Smooth muscle cell (in vitro differentiated cells): Measurements from ENCODE around the gene CENPP. TPM values are rescaled to one million over a fixed set of nuclear protein-coding genes. Genes with fewer than 3 reads are reported as not detected.
A peak's percentile ranks its signal among the peaks of the same experiment; 100 is the strongest.
"Not testable (repeated sequence)": the region's sequence is repeated elsewhere in the genome, so short reads cannot be mapped to it uniquely, and the experiment has no call there.

Experiments
- DNase-seq: peaks from one replicate; lab custom pipeline; 2025; ENCODE audit not compliant: unreplicated experiment; lab: John Stamatoyannopoulos, UW
- H2AFZ ChIP-seq: fragments of 200-600 bp; sonication (generic); 2 replicates; pipeline ENCODE4 v1.6.0; 2016; ENCODE audit warnings: antibody characterized with exemption, low read depth, mild to moderate bottlenecking
- H3F3A ChIP-seq: fragments of 200-600 bp; sonication (generic); 2 replicates; pipeline ENCODE4 v1.6.0; 2017; ENCODE audit warnings: antibody characterized with exemption, low read depth
- H3K27ac ChIP-seq: fragments of 200-600 bp; sonication (generic); 2 replicates; pipeline ENCODE4 v1.5.1; 2016; ENCODE audit warnings: low read depth, mild to moderate bottlenecking
- H3K27me3 ChIP-seq: fragments of 200-600 bp; sonication (generic); 2 replicates; pipeline ENCODE4 v1.6.1; 2016; ENCODE audit warnings: low read depth, mild to moderate bottlenecking
- H3K36me3 ChIP-seq: fragments of 200-600 bp; sonication (generic); 2 replicates; pipeline ENCODE4 v1.5.1; 2016; ENCODE audit warnings: low read depth
- H3K4me1 ChIP-seq: fragments of 200-600 bp; sonication (generic); 2 replicates; pipeline ENCODE4 v1.5.1; 2016; ENCODE audit warnings: low read depth
- H3K4me2 ChIP-seq: fragments of 200-600 bp; sonication (generic); 2 replicates; pipeline ENCODE4 v1.6.0; 2016; ENCODE audit warnings: mild to moderate bottlenecking
- H3K4me3 ChIP-seq: fragments of 200-600 bp; sonication (generic); 2 replicates; pipeline ENCODE4 v1.5.1; 2016; ENCODE audit warnings: mild to moderate bottlenecking
- H3K79me2 ChIP-seq: fragments of 200-600 bp; sonication (generic); 2 replicates; pipeline ENCODE4 v1.6.0; 2016; ENCODE audit warnings: low read depth, mild to moderate bottlenecking
- H3K9ac ChIP-seq: fragments of 200-600 bp; sonication (generic); 2 replicates; pipeline ENCODE4 v1.6.0; 2016; ENCODE audit warnings: low read depth
- H3K9me3 ChIP-seq: fragments of 200-600 bp; sonication (generic); replicated peaks from 2 replicates; pipeline ENCODE4 v1.5.1; 2016; ENCODE audit warnings: low read depth
- H4K20me1 ChIP-seq: fragments of 200-600 bp; sonication (generic); 2 replicates; pipeline ENCODE4 v1.6.0; 2016; ENCODE audit warnings: low read depth
- WGBS: methylation state at CpG from one replicate; pipeline ENCODE4 v1.1.7; 2016; ENCODE audit warnings: low lambda C conversion rate; 5-methylcytosine and 5-hydroxymethylcytosine counted together
- polyA plus RNA-seq: library from polyadenylated mRNA; unstranded; fragments of >200 nt; fragmentation: Nextera tagmentation; extraction: Ambion mirVana; gene quantifications from 2 replicates; pipeline ENCODE4 v1.2.1, GENCODE V29; 2016
- total RNA-seq: library from RNA; depleted of rRNA; stranded (reverse); fragments of >200 nt; gene quantifications from 2 replicates; pipeline ENCODE4 v1.2.3, GENCODE V29; 2014
- TF ChIP-seq, protein P1 (sequence below): fragments of 200-600 bp; sonication (generic); IDR thresholded peaks from 2 replicates; pipeline ENCODE4 v1.5.1; 2017; ENCODE audit warnings: borderline replicate concordance, mild to moderate bottlenecking, antibody characterized with exemption; ENCODE audit not compliant: insufficient read depth, poor library complexity, severe bottlenecking

CENPP gene
- total and polyA plus RNA-seq, 2 experiments from 2014 or later: 4.2 to 17.5 TPM

DNA sequence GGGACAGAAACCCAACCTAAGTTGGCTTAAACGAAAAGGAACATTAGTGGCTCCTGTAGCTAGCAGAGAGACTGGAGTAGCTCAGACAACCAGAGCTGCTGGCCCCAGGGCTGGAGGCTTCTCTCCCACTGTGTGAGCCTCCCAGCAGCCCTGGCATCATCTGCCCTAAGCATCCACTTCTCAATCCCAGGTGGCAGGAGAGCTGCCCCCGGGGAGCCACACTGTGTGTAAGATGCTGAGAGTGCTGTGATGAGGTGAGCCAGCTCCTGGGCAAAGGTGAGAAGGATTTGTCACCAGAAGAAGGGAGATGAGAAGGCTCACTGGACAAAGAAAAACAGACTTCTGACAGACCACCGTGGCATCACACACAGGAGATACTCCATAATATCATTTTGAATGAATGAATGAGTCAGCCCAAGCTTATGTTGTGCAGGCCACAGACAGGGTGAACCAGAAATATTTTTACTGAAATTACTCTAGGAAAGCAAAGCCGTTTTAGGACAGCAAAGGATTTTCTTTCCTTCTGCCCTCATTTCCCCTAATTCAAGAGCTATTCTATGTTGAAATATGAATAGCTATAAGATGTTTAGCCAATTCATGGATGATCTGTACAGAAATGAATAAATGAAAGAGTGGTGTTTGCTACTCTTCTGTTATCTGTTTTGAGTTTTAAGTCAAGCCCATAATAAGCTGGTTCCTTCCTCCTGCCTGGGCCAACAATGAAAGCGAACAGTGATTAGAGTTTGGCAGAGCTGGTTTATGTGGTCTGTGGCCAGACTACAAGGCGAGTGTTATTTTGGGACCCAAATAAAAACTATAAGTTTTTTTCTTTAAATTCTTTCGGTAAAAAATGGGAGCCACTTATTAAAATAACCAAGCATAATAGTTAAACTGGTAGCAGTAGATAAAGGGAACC, 267.5 kb downstream of the CENPP start:
- Histone ChIP-seq H3K9me3 (no peaks in the 10 kb centered on the region), H3K4me1 (peaks cover 22% of the 10 kb centered on the region), H3K27ac (peak overlapping the region; percentile 77), H3K27me3 (no peaks in the 10 kb centered on the region), H3K4me3 (no peak overlapping the region), H2AFZ (no peak overlapping the region), H3K4me2 (peak overlapping the region; percentile 64), H3F3A (peaks cover 28% of the 10 kb centered on the region), H3K9ac (no peak overlapping the region), H3K79me2 (no peaks in the 10 kb centered on the region), H4K20me1 (no peaks in the 10 kb centered on the region), H3K36me3 (no peaks in the 10 kb centered on the region)
- DNase-seq: no peak
- TF ChIP-seq, protein P1, sequence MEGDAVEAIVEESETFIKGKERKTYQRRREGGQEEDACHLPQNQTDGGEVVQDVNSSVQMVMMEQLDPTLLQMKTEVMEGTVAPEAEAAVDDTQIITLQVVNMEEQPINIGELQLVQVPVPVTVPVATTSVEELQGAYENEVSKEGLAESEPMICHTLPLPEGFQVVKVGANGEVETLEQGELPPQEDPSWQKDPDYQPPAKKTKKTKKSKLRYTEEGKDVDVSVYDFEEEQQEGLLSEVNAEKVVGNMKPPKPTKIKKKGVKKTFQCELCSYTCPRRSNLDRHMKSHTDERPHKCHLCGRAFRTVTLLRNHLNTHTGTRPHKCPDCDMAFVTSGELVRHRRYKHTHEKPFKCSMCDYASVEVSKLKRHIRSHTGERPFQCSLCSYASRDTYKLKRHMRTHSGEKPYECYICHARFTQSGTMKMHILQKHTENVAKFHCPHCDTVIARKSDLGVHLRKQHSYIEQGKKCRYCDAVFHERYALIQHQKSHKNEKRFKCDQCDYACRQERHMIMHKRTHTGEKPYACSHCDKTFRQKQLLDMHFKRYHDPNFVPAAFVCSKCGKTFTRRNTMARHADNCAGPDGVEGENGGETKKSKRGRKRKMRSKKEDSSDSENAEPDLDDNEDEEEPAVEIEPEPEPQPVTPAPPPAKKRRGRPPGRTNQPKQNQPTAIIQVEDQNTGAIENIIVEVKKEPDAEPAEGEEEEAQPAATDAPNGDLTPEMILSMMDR: no peak
- 44% methylated on average over 7 of the region's 7 CpGs for WGBS

DNA sequence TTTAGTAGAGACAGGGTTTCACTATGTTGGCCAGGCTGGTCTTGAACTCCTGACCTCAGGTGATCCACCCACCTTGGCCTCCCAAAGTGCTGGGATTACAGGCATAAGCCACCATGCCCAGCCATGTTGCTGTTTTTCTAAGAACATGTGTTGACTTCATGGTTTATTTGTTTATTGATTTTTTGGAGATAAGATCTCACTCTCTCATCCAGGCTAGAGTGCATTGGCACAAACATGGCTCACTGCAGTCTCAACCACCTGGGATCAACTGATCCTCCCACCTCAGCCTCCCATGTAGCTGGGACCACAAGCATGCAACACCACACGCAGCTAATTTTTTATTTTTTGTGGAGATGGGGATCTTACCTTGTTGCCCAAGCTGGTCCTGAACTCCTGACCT, 269.3 kb downstream of the CENPP start:
- H3K9me3 ChIP-seq, H3K4me2 ChIP-seq, H4K20me1 ChIP-seq, H2AFZ ChIP-seq, H3K27me3 ChIP-seq, H3K27ac ChIP-seq, H3K4me3 ChIP-seq, H3K9ac ChIP-seq, DNase-seq, H3K79me2 ChIP-seq, H3K36me3 ChIP-seq: not testable (repeated sequence)
- H3K4me1 ChIP-seq: peaks cover 14% of the 10 kb centered on the region
- 100% methylated on average over 1 of the region's 1 CpG for WGBS
- H3F3A ChIP-seq: peaks cover 26% of the 10 kb centered on the region

GRCh38 chr9:92595930-92596329, 270.2 kb downstream of the CENPP start:
- Histone ChIP-seq H2AFZ (no peak overlapping the region), H3K4me3 (no peak overlapping the region), H3K36me3 (no peaks in the 10 kb centered on the region), H3K4me1 (peaks cover 11% of the 10 kb centered on the region), H3K27ac (no peak overlapping the region), H3K79me2 (no peaks in the 10 kb centered on the region), H3K9ac (no peak overlapping the region), H3K27me3 (no peaks in the 10 kb centered on the region), H3K9me3 (no peaks in the 10 kb centered on the region), H3K4me2 (no peak overlapping the region), H3F3A (peaks cover 22% of the 10 kb centered on the region), H4K20me1 (no peaks in the 10 kb centered on the region)
- TF ChIP-seq, protein P1: no peak
- no peak for DNase-seq
- WGBS: 96% methylated on average over 1 of the region's 1 CpG

DNA sequence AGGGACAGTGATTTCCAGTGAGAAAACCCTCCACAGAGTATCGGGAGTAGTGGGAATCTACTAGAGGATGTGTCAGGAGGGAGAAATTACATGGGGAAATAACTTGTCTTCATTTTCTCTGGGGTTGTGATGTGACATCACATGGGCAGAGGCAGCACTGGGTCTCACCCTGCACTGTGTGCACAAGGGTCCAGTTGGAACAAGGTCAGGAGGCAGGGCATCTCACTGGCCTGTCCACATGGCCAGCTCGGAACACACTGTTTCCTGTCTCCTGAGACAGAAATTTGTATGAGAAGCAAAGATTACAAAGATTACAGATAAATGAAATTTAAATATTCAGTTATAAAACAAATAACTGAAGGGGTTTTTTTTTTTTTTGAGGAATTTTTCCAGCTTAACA, 272.6 kb downstream of the CENPP start:
- peaks cover 11% of the 10 kb centered on the region for H3K4me1 ChIP-seq
- H3K27me3 ChIP-seq: no peaks in the 10 kb centered on the region
- no peaks in the 10 kb centered on the region for H4K20me1 ChIP-seq
- DNase-seq: no peak
- H3K4me2 ChIP-seq: peak overlapping the region; percentile 72
- TF ChIP-seq, protein P1: no peak
- peak overlapping the region; percentile 60 for H3K27ac ChIP-seq
- WGBS: 93% methylated on average over 2 of the region's 2 CpGs
- H3K9me3 ChIP-seq: no peaks in the 10 kb centered on the region
- H3K36me3 ChIP-seq: no peaks in the 10 kb centered on the region
- no peak overlapping the region for H3K9ac ChIP-seq
- no peaks in the 10 kb centered on the region for H3K79me2 ChIP-seq
- no peak overlapping the region for H3K4me3 ChIP-seq
- peaks cover 10% of the 10 kb centered on the region for H3F3A ChIP-seq
- H2AFZ ChIP-seq: no peak overlapping the region
